AG08395 (cell line): ENCODE data around the gene NCOR1.
"Not testable (repeated sequence)": the region's sequence is repeated elsewhere in the genome, so short reads cannot be mapped to it uniquely, and the experiment has no call there.

ENCODE experiments used
- DNase-seq: peaks from one replicate; pipeline ENCODE4 v3.0.0; 2012; ENCODE audit warnings: mixed read lengths, low spot score

Gene NCOR1

GRCh38 chr17:16215273-16215964 is at the start of gene NCOR1:
TSS of gene NCOR1 (minus strand) at chr17:16215534. CDS start at chr17:16194569, 20,965 bp downstream.
- peak; percentile 89 for DNase-seq

GRCh38 chr17:16262201-16262600 is 46.9 kb upstream of the NCOR1 start:
- DNase-seq = no peak

- DNase-seq = no peak
Measured at GRCh38 chr17:16261049-16261448, 45.7 kb upstream of the NCOR1 start.

GRCh38 chr17:16259926-16260325 is 44.6 kb upstream of the NCOR1 start:
- DNase-seq = no peak

GRCh38 chr17:16258901-16259300 is 43.6 kb upstream of the NCOR1 start:
- no peak for DNase-seq

- peak; percentile 24 for DNase-seq
Measured at GRCh38 chr17:16255481-16255921, 40.2 kb upstream of the NCOR1 start.

- no peak for DNase-seq
Measured at GRCh38 chr17:16254773-16255400, 39.6 kb upstream of the NCOR1 start.

- no peak for DNase-seq
Measured at GRCh38 chr17:16251556-16251955, 36.2 kb upstream of the NCOR1 start.

- no peak for DNase-seq
Measured at GRCh38 chr17:16251043-16251442, 35.7 kb upstream of the NCOR1 start.

GRCh38 chr17:16250635-16251034 is 35.3 kb upstream of the NCOR1 start:
- peak; percentile 20 for DNase-seq

- no peak for DNase-seq
Measured at GRCh38 chr17:16247586-16247984, 32.3 kb upstream of the NCOR1 start.

GRCh38 chr17:16243801-16244567 is 28.6 kb upstream of the NCOR1 start:
- DNase-seq = no peak

- DNase-seq = no peak
Measured at GRCh38 chr17:16243385-16243784, 28.1 kb upstream of the NCOR1 start.

GRCh38 chr17:16241906-16242399 is 26.6 kb upstream of the NCOR1 start:
- no peak for DNase-seq

GRCh38 chr17:16239931-16240330 is 24.6 kb upstream of the NCOR1 start:
- DNase-seq = no peak

- DNase-seq = no peak
Measured at GRCh38 chr17:16232391-16232790, 17.1 kb upstream of the NCOR1 start.

GRCh38 chr17:16229912-16230561 is 14.7 kb upstream of the NCOR1 start:
- DNase-seq = not testable (repeated sequence)

- no peak for DNase-seq
Measured at GRCh38 chr17:16222406-16222805, 7.1 kb upstream of the NCOR1 start.

GRCh38 chr17:16217002-16217635 is 1.8 kb upstream of the NCOR1 start, which contains the start of gene PIGL:
TSS of gene PIGL (plus strand) at chr17:16217210. CDS start at chr17:16217227, 17 bp downstream.
- DNase-seq = peak; percentile 91

- DNase-seq = not testable (repeated sequence)
Measured at GRCh38 chr17:16216341-16217001, 1.1 kb upstream of the NCOR1 start.

- no peak for DNase-seq
Measured at GRCh38 chr17:16215965-16216316, 607 bp upstream of the NCOR1 start.
